GM12878 (cell line): ENCODE measurements around the gene AP3S2. TPM values are rescaled to one million over a fixed set of nuclear protein-coding genes. Genes with fewer than 3 reads are reported as not detected.
A peak's percentile ranks its signal among the peaks of the same experiment; 100 is the strongest.

Experiments
- ATAC-seq: fragments of 200-7000 bp; cut with Tn5 transposase; 3 replicates; pipeline ENCODE4 v1.9.1; 2020; ENCODE audit warnings: mild to moderate bottlenecking, moderate library complexity
- BruUV-seq: library from RNA; stranded (reverse); fragments of 400-500 nt; replicated peaks from 2 replicates; lab custom pipeline; 2021; lab: Mats Ljungman, UMichigan
- CTCF ChIA-PET: fragments of 300-600 bp; sonication (Branson Sonifier 250); formaldehyde crosslinking; extraction: SDS; loops from one replicate; lab custom pipeline; 2021; ENCODE audit warnings: inconsistent platforms; lab: Yijun Ruan, JAX
- POLR2A ChIA-PET: fragments of 350-600 bp; formaldehyde crosslinking; extraction: SDS; loops from one replicate; lab custom pipeline; 2021; ENCODE audit warnings: inconsistent platforms; lab: Charles Lee
- RAD21 ChIA-PET: fragments of 300-600 bp; sonication (Branson Sonifier 250); formaldehyde crosslinking; loops from one replicate; lab custom pipeline; 2023; ENCODE audit warnings: antibody characterized with exemption; ENCODE audit not compliant: unreplicated experiment; lab: Charles Lee
- SMC1A ChIA-PET: fragments of 300-600 bp; sonication (Branson Sonifier 250); formaldehyde crosslinking; loops from one replicate; lab custom pipeline; 2023; ENCODE audit not compliant: unreplicated experiment, uncharacterized antibody; lab: Charles Lee
- DNase-seq: peaks from one replicate; pipeline ENCODE4 v3.0.0-alpha.2; 2011; ENCODE audit warnings: low read depth, low spot score
- FAIRE-seq: peaks from 3 replicates; lab custom pipeline; 2011; peaks lifted over from hg19 to GRCh38; lab: Jason Lieb, UNC
- H2AFZ ChIP-seq: 2 replicates; pipeline ENCODE4 v1.6.0; 2011; ENCODE audit warnings: low read depth, low read length, control low read depth; ENCODE audit not compliant: control insufficient read depth
- H3K27ac ChIP-seq: 2 replicates; pipeline ENCODE4 v1.5.1; 2011; ENCODE audit warnings: control low read depth; ENCODE audit not compliant: control insufficient read depth, insufficient read depth
- H3K27me3 ChIP-seq, 2 experiments: replicated peaks in 1 of 2; 2 replicates each; pipeline versions ENCODE4 v1.6.0 to v1.6.1; 2011; ENCODE audit warnings: low read length in 1 of 2; ENCODE audit not compliant: control insufficient read depth in 2 of 2, insufficient read depth in 2 of 2
- H3K36me3 ChIP-seq, 2 experiments: 2 replicates each; pipeline ENCODE4 v1.5.1; 2011; ENCODE audit warnings: low read length in 1 of 2; ENCODE audit not compliant: control insufficient read depth in 2 of 2, insufficient read depth in 2 of 2
- H3K4me1 ChIP-seq: 2 replicates; pipeline ENCODE4 v1.6.1; 2011; ENCODE audit warnings: mild to moderate bottlenecking, low read length, moderate library complexity, mixed read lengths; ENCODE audit not compliant: control insufficient read depth, insufficient read depth
- H3K4me2 ChIP-seq: 2 replicates; pipeline ENCODE4 v1.6.0; 2011; ENCODE audit warnings: control low read depth; ENCODE audit not compliant: control insufficient read depth, insufficient read depth
- H3K4me3 ChIP-seq: fragments of 200-600 bp; sonication (generic); 2 replicates; pipeline ENCODE4 v1.5.1; 2016
- H3K79me2 ChIP-seq: 2 replicates; pipeline ENCODE4 v1.6.0; 2011; ENCODE audit warnings: low read length; ENCODE audit not compliant: control insufficient read depth, insufficient read depth
- H3K9ac ChIP-seq: 2 replicates; pipeline ENCODE4 v1.8.0; 2011; ENCODE audit warnings: low read length, control low read depth, mixed read lengths; ENCODE audit not compliant: control insufficient read depth, insufficient read depth
- H3K9me3 ChIP-seq: replicated peaks from 3 replicates; pipeline ENCODE4 v1.5.1; 2011; ENCODE audit warnings: mild to moderate bottlenecking, low read length; ENCODE audit not compliant: control insufficient read depth, insufficient read depth
- H4K20me1 ChIP-seq: 2 replicates; pipeline ENCODE4 v1.6.0; 2011; ENCODE audit not compliant: control insufficient read depth, insufficient read depth
- BACH1 ChIP-seq: fragments of 450-650 bp; IDR thresholded peaks from 2 replicates; pipeline ENCODE4 v1.6.1; 2017; ENCODE audit warnings: mild to moderate bottlenecking, borderline replicate concordance
- CHD4 ChIP-seq: fragments of 200-600 bp; sonication (generic); IDR thresholded peaks from 2 replicates; pipeline ENCODE4 v1.6.1; 2016; ENCODE audit warnings: mild to moderate bottlenecking
- ETV6 ChIP-seq, 2 experiments: fragments of 450-650 bp in 1 of 2; IDR thresholded peaks in 1 of 2; conservative IDR thresholded peaks in 1 of 2; 2 replicates each; pipeline ENCODE4 v1.6.1; 2014; ENCODE audit warnings: antibody characterized with exemption in 1 of 2, borderline replicate concordance in 1 of 2, low read depth in 1 of 2, mild to moderate bottlenecking in 1 of 2, moderate library complexity in 1 of 2
- EZH2 ChIP-seq: IDR thresholded peaks from 2 replicates; pipeline ENCODE4 v1.6.1; 2012; ENCODE audit warnings: low read depth, mild to moderate bottlenecking, control low read depth, inconsistent platforms, low read length, borderline replicate concordance; ENCODE audit not compliant: control insufficient read depth
- FOXM1 ChIP-seq: IDR thresholded peaks from 2 replicates; pipeline ENCODE4 v1.6.1; 2012; ENCODE audit warnings: low read depth, mild to moderate bottlenecking, inconsistent platforms, low read length, moderate library complexity
- HDGF ChIP-seq: fragments of 450-650 bp; IDR thresholded peaks from 2 replicates; pipeline ENCODE4 v1.6.1; 2016; ENCODE audit warnings: antibody characterized with exemption
- KDM1A ChIP-seq: fragments of 200-600 bp; sonication (generic); IDR thresholded peaks from 2 replicates; pipeline ENCODE4 v1.6.1; 2016; ENCODE audit warnings: borderline replicate concordance
- MEF2A ChIP-seq: IDR thresholded peaks from 2 replicates; pipeline ENCODE4 v1.6.1; 2011; ENCODE audit warnings: low read depth, mild to moderate bottlenecking, low read length, moderate library complexity; ENCODE audit not compliant: insufficient read depth
- NFXL1 ChIP-seq: fragments of 450-650 bp; IDR thresholded peaks from 2 replicates; pipeline ENCODE4 v1.6.1; 2017; ENCODE audit warnings: antibody characterized with exemption, mild to moderate bottlenecking, borderline replicate concordance
- NFYB ChIP-seq: IDR thresholded peaks from 2 replicates; pipeline ENCODE4 v1.6.1; 2011; ENCODE audit warnings: low read depth, mild to moderate bottlenecking, low read length, improper control_type of control experiment, moderate library complexity; ENCODE audit not compliant: insufficient read depth
- NRF1 ChIP-seq: conservative IDR thresholded peaks from 2 replicates; pipeline ENCODE4 v1.6.1; 2011; ENCODE audit warnings: mild to moderate bottlenecking, low read depth, low read length, improper control_type of control experiment
- PAX5 ChIP-seq: IDR thresholded peaks from 2 replicates; pipeline ENCODE4 v1.6.1; 2011; ENCODE audit warnings: low read depth, low read length, borderline replicate concordance
- RELA ChIP-seq: fragments of 450-650 bp; IDR thresholded peaks from 2 replicates; pipeline ENCODE4 v1.8.0; 2014; ENCODE audit warnings: borderline replicate concordance; ENCODE audit not compliant: partially characterized antibody
- RUNX3 ChIP-seq: IDR thresholded peaks from 2 replicates; pipeline ENCODE4 v1.6.1; 2012; ENCODE audit warnings: low read length, inconsistent platforms
- STAT3 ChIP-seq: IDR thresholded peaks from 2 replicates; pipeline ENCODE4 v1.6.1; 2011; ENCODE audit warnings: low read depth, low read length, improper control_type of control experiment
- SUZ12 ChIP-seq: fragments of 200-600 bp; sonication (generic); IDR thresholded peaks from one replicate; pipeline ENCODE4 v1.6.1; 2018; ENCODE audit warnings: antibody characterized with exemption, mild to moderate bottlenecking; ENCODE audit not compliant: unreplicated experiment
- YBX1 ChIP-seq: fragments of 450-650 bp; IDR thresholded peaks from 2 replicates; pipeline ENCODE4 v1.6.1; 2016; ENCODE audit warnings: antibody characterized with exemption
- ZNF24 ChIP-seq: fragments of 450-650 bp; IDR thresholded peaks from 2 replicates; pipeline ENCODE4 v1.6.1; 2017; ENCODE audit warnings: antibody characterized with exemption, mild to moderate bottlenecking
- ZNF274 ChIP-seq: IDR thresholded peaks from one replicate; pipeline ENCODE4 v1.8.0; 2011; ENCODE audit not compliant: insufficient read length, insufficient read depth
- WGBS: methylation state at CpG from one replicate; pipeline ENCODE4 v1.1.6; 2016; ENCODE audit warnings: low lambda C conversion rate; ENCODE audit not compliant: insufficient replicate concordance, insufficient coverage; ENCODE audit errors: missing lambda C conversion rate; 5-methylcytosine and 5-hydroxymethylcytosine counted together
- in situ Hi-C: fragments of 300-500 bp; cut with MboI; formaldehyde crosslinking; loops from 9 replicates; pipeline ENCODE4 v1.14.3; 2018; ENCODE audit warnings: mixed read lengths
- intact Hi-C: fragments of 100-400 bp; cut with micrococcal nuclease; formaldehyde crosslinking; loops from one replicate; pipeline ENCODE4 v1.14.2; 2022; ENCODE audit not compliant: unreplicated experiment
- polyA plus RNA-seq, 11 experiments: library from polyadenylated mRNA; depleted of rRNA in 4 of 11; unstranded in 6 of 11; stranded (reverse) in 5 of 11; fragments of >200 nt; fragmentation: Nextera tagmentation in 4 of 11; fragmentation: Illumina TruSeq in 1 of 11; extraction: Ambion mirVana in 4 of 11; extraction: Trizol in 1 of 11; gene quantifications; 1 replicate in 1 of 11; 2 replicates in 10 of 11; pipeline versions ENCODE4 v1.2.1 to v1.2.3, GENCODE V29; 2011 to 2016; ENCODE audit warnings: inconsistent platforms in 2 of 11, missing spikeins in 2 of 11, low read depth in 1 of 11
- total RNA-seq, 4 experiments: library from RNA; depleted of rRNA in 3 of 4; stranded (reverse); fragments of >200 nt in 3 of 4; fragmentation: Illumina TruSeq in 1 of 4; extraction: Trizol in 1 of 4; gene quantifications; 2 replicates each; pipeline versions ENCODE4 v1.2.1 to v1.2.3, GENCODE V29; 2013 to 2021

The AP3S2 gene
- total and polyA plus RNA-seq, 10 of the 15 experiments (the other 5 are each of a cell fraction or from before 2014, with no cell fraction given), result 10.0 to 43.6 (median 26.0) TPM

DNA sequence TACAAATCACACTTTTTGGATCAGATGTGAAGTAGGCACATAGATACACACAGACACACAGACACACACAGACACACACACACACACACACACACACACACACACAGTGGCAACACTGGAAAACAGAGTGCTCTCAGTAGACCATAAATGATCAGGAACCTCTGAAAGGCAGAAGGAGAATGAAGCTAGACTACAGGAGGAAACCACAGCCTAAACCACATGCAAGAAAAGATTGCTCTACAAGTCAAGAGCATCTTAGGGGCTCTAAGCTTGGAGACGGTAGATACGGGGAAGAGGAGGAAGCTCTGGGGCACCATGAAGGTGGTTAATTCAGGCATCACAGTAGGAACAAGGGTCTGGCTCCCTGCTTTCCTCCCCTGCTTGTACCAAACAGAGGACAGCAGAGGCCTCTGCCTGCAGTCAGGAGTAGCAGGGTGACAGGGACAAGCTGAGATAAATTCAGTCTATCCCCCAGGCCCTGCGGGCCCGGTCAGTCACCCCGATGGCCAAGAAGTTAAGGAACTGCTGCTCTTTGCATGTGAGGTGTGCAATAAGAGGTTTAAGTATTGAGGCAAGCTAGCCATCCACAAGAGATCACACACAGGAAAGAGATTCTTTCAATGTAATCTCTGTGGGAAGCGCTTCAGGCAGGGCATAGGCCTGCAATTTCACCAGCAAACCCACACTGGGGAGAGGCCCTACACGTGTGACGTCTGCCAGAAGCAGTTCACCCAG is 42.4 kb upstream of the AP3S2 start:
- ATAC-seq (no peak), FAIRE-seq (no peak), DNase-seq (no peak)
- ChIA-PET SMC1A (interaction anchor here (0.7 kb wide), 1 partner anchor 38 kb away, joined by 3 read pairs; no protein-coding TSS in a partner anchor), CTCF (no interaction called here), POLR2A (interaction anchor here (0.5 kb wide), 1 partner anchor 35 kb away, joined by 3 read pairs; no protein-coding TSS in a partner anchor), RAD21 (no interaction called here)
- Histone ChIP-seq H3K27me3 (peaks cover 0 to 6% of the 10 kb centered on the region in 2 experiments; a peak in 1 of 4 replicates), H3K9ac (no peak overlapping the region), H3K36me3 (no peaks in the 10 kb centered on the region), H4K20me1 (no peaks in the 10 kb centered on the region), H3K4me3 (no peak overlapping the region), H3K9me3 (no peaks in the 10 kb centered on the region; the same call in 2 of the 3 replicates), H3K4me1 (no peaks in the 10 kb centered on the region), H3K27ac (no peak overlapping the region), H3K4me2 (no peak overlapping the region), H3K79me2 (no peaks in the 10 kb centered on the region), H2AFZ (no peak overlapping the region)
- in situ Hi-C loops, result no loop called here
- BruUV-seq, result no TSS peak
- WGBS, result 44% methylated on average over 8 of the region's 8 CpGs
- intact Hi-C loops, result no loop called here
- TF ChIP-seq RELA, result no peak
- peak; percentile 25; the same call in 1 of the 2 replicates for TF ChIP-seq RUNX3
- TF ChIP-seq, all 136 proteins: peak for 1

DNA sequence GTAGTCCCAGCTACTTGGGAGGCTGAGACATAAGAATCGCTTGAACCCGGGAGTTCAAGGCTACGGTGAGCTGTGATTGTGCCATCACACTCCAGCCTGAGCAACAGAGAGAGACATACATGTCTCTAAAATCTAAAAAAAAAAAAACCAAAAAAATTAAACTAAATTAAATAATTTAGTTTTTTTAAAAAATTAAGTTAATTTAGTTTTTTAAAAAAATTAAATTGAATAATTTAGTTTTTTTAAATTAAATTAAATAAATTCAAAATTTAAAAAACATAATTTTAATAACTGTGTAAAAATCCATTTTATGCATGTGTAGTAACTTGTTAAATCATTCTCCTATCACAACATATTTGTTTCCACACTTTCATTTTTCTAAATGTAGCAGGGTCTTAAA is 39.1 kb upstream of the AP3S2 start:
- FAIRE-seq (no peak), ATAC-seq (no peak), DNase-seq (no peak)
- ChIA-PET RAD21 (no interaction called here), SMC1A (interaction anchor here (1.0 kb wide), 1 partner anchor 45 kb away, joined by 3 read pairs; no protein-coding TSS in a partner anchor), POLR2A (no interaction called here), CTCF (interaction anchor here (0.6 to 1.7 kb wide), 3 partner anchors 46 to 56 kb away, joined by 3 read pairs; no protein-coding TSS in a partner anchor)
- WGBS, result 74% methylated on average over 3 of the region's 3 CpGs
- Histone ChIP-seq H3K27me3 (peaks cover 0 to 6% of the 10 kb centered on the region in 2 experiments; a peak in 1 of 4 replicates), H3K36me3 (no peaks in the 10 kb centered on the region), H3K4me1 (no peaks in the 10 kb centered on the region), H3K4me3 (no peak overlapping the region), H3K27ac (no peak overlapping the region), H4K20me1 (no peaks in the 10 kb centered on the region), H3K4me2 (no peak overlapping the region), H2AFZ (no peak overlapping the region), H3K79me2 (no peaks in the 10 kb centered on the region), H3K9me3 (no peaks in the 10 kb centered on the region), H3K9ac (no peak overlapping the region)
- no TSS peak for BruUV-seq
- intact Hi-C loops, result no loop called here
- in situ Hi-C loops, result no loop called here
- TF ChIP-seq SUZ12 (no peak), ZNF274 (no peak), RUNX3 (no peak), PAX5 (no peak), HDGF (no peak), NRF1 (no peak), FOXM1 (no peak), BACH1 (no peak), NFXL1 (no peak), MEF2A (no peak), ETV6 (conservative IDR thresholded peaks at IDR 0.05 in 1 of 2, IDR thresholded peaks at IDR 0.05 in 1 of 2; ENCODE audit: borderline replicate concordance in 1 of 2, low read depth in 1 of 2) (no peak), STAT3 (no peak), KDM1A (no peak), EZH2 (no peak), NFYB (no peak), YBX1 (no peak), CHD4 (no peak), ZNF24 (no peak)
